GM23338 (cell line): ENCODE data around the gene DCBLD2. TPM values are rescaled to one million over a fixed set of nuclear protein-coding genes. Genes with fewer than 3 reads are reported as not detected.

Experiments
- ATAC-seq: fragments of 200-7000 bp; cut with Tn5 transposase; 3 replicates; pipeline ENCODE4 v1.9.1; 2020
- DNase-seq: peaks from one replicate; pipeline ENCODE4 v3.0.0-alpha.2; 2015; ENCODE audit warnings: low spot score
- H2AFZ ChIP-seq: fragments of 200-600 bp; sonication (generic); 2 replicates; pipeline ENCODE4 v1.8.0; 2016; ENCODE audit warnings: antibody characterized with exemption, mild to moderate bottlenecking, moderate library complexity
- H3F3A ChIP-seq: fragments of 200-600 bp; sonication (generic); replicated peaks from 2 replicates; pipeline ENCODE4 v1.8.0; 2017; ENCODE audit warnings: antibody characterized with exemption, mixed run types, low read depth
- H3K27ac ChIP-seq: fragments of 200-600 bp; sonication (generic); 2 replicates; pipeline ENCODE4 v1.6.1; 2016; ENCODE audit warnings: low read depth
- H3K27me3 ChIP-seq: fragments of 200-600 bp; sonication (generic); 2 replicates; pipeline ENCODE4 v1.8.0; 2016; ENCODE audit warnings: mild to moderate bottlenecking, mixed run types, moderate library complexity; ENCODE audit not compliant: insufficient read depth
- H3K36me3 ChIP-seq: fragments of 200-600 bp; sonication (generic); 2 replicates; pipeline ENCODE4 v1.8.0; 2016; ENCODE audit warnings: mild to moderate bottlenecking; ENCODE audit not compliant: insufficient read depth
- H3K4me1 ChIP-seq: fragments of 200-600 bp; sonication (generic); 2 replicates; pipeline ENCODE4 v1.8.0; 2016; ENCODE audit warnings: mild to moderate bottlenecking, moderate library complexity; ENCODE audit not compliant: insufficient read depth
- H3K4me2 ChIP-seq: fragments of 200-600 bp; sonication (generic); 2 replicates; pipeline ENCODE4 v1.7.1; 2017; ENCODE audit warnings: mixed run types
- H3K4me3 ChIP-seq: fragments of 200-600 bp; sonication (generic); 2 replicates; pipeline ENCODE4 v1.6.1; 2016; ENCODE audit warnings: mixed run types
- H3K79me2 ChIP-seq: fragments of 200-600 bp; sonication (generic); replicated peaks from 2 replicates; pipeline ENCODE4 v1.8.0; 2017; ENCODE audit warnings: mild to moderate bottlenecking; ENCODE audit not compliant: insufficient read depth
- H3K9me2 ChIP-seq: fragments of 200-600 bp; sonication (generic); 2 replicates; pipeline ENCODE4 v1.8.0; 2017; ENCODE audit not compliant: insufficient read depth
- H4K20me1 ChIP-seq: fragments of 200-600 bp; sonication (generic); replicated peaks from 2 replicates; pipeline ENCODE4 v1.8.0; 2017; ENCODE audit warnings: mild to moderate bottlenecking; ENCODE audit not compliant: insufficient read depth
- H3K27ac Mint-ChIP-seq: 2 replicates; pipeline ENCODE4 v1.8.0; 2020; ENCODE audit warnings: inconsistent platforms, mild to moderate bottlenecking, moderate library complexity, mixed read lengths
- H3K27me3 Mint-ChIP-seq: 3 replicates; pipeline ENCODE4 v1.8.0; 2022; ENCODE audit warnings: low read depth, mild to moderate bottlenecking, moderate library complexity, mixed read lengths, inconsistent platforms; ENCODE audit not compliant: insufficient read depth, poor library complexity
- H3K36me3 Mint-ChIP-seq: 3 replicates; pipeline ENCODE4 v1.8.0; 2021; ENCODE audit warnings: low read depth, mild to moderate bottlenecking, inconsistent platforms, moderate library complexity, mixed read lengths
- H3K4me1 Mint-ChIP-seq: 3 replicates; pipeline ENCODE4 v1.8.0; 2020; ENCODE audit warnings: mild to moderate bottlenecking, inconsistent platforms, mixed read lengths
- H3K4me3 Mint-ChIP-seq: 3 replicates; pipeline ENCODE4 v1.8.0; 2021; ENCODE audit warnings: moderate library complexity, mild to moderate bottlenecking, inconsistent platforms, mixed read lengths
- H3K9me3 Mint-ChIP-seq: 3 replicates; pipeline ENCODE4 v1.8.0; 2020; ENCODE audit warnings: moderate library complexity, mild to moderate bottlenecking, inconsistent platforms, mixed read lengths
- CREB1 ChIP-seq: fragments of 250-450 bp; sonication (Bioruptor Pico); IDR thresholded peaks from 2 replicates; pipeline ENCODE4 v1.5.0; 2020; ENCODE audit warnings: low read depth, mild to moderate bottlenecking, moderate library complexity
- CTCF ChIP-seq, 2 experiments: fragments of 200-600 bp in 1 of 2; sonication (generic) in 1 of 2; conservative IDR thresholded peaks; 2 replicates each; pipeline versions ENCODE4 v1.5.1 to v1.6.1; 2016 to 2017; ENCODE audit warnings: antibody characterized with exemption in 2 of 2, low read depth in 2 of 2, mild to moderate bottlenecking in 2 of 2, moderate library complexity in 1 of 2
- EZH2 ChIP-seq: fragments of 200-600 bp; sonication (generic); IDR thresholded peaks from one replicate; pipeline ENCODE4 v1.8.0; 2017; ENCODE audit warnings: antibody characterized with exemption, mild to moderate bottlenecking, low read depth; ENCODE audit not compliant: unreplicated experiment
- JUNB ChIP-seq: IDR thresholded peaks from one replicate; pipeline ENCODE4 v1.6.1; 2016; ENCODE audit warnings: antibody characterized with exemption; ENCODE audit not compliant: unreplicated experiment
- REST ChIP-seq: IDR thresholded peaks from one replicate; pipeline ENCODE4 v1.6.1; 2018; ENCODE audit warnings: antibody characterized with exemption; ENCODE audit not compliant: unreplicated experiment
- ZNF331 ChIP-seq: fragments of 250-450 bp; sonication (Bioruptor Pico); IDR thresholded peaks from 2 replicates; pipeline ENCODE4 v1.5.0; 2020; ENCODE audit warnings: low read depth, mild to moderate bottlenecking, moderate library complexity
- polyA plus RNA-seq: library from polyadenylated mRNA; unstranded; fragments of >200 nt; fragmentation: Nextera tagmentation; extraction: Ambion mirVana; gene quantifications from 2 replicates; pipeline ENCODE4 v1.2.1, GENCODE V29; 2016
- total RNA-seq: library from RNA; depleted of rRNA; stranded (reverse); fragments of >200 nt; shearing (Covaris generic); gene quantifications from 2 replicates; pipeline ENCODE4 v1.2.3, GENCODE V29; 2014

The DCBLD2 gene
- total and polyA plus RNA-seq, 2 experiments from 2014 or later, result 25.9 to 69.7 TPM

GRCh38 chr3:98885851-98886250, 15.6 kb downstream of the DCBLD2 start (continued):
- TF ChIP-seq ZNF331 (CRISPR knock-in tag), result no peak
- TF ChIP-seq CTCF (conservative IDR thresholded peaks at IDR 0.05; ENCODE audit: low read depth in 2 of 2), result no peak
- no peak for TF ChIP-seq REST
- no peak for TF ChIP-seq CREB1

GRCh38 chr3:98884675-98885371, 16.7 kb downstream of the DCBLD2 start:
- peaks cover 25% of the 10 kb centered on the region for H3K36me3 Mint-ChIP-seq
- Histone ChIP-seq H3K4me2 (peak overlapping the region; percentile 65), H3K79me2 (peaks cover 98% of the 10 kb centered on the region), H3K4me3 (no peak overlapping the region), H3K27me3 (no peaks in the 10 kb centered on the region), H3K9me2 (no peaks in the 10 kb centered on the region), H3K36me3 (no peaks in the 10 kb centered on the region), H2AFZ (no peak overlapping the region), H3F3A (no peaks in the 10 kb centered on the region), H4K20me1 (peaks cover 11% of the 10 kb centered on the region), H3K27ac (no peak overlapping the region), H3K4me1 (peaks cover 49% of the 10 kb centered on the region)
- no peaks in the 10 kb centered on the region for H3K9me3 Mint-ChIP-seq
- DNase-seq (no peak), ATAC-seq (no peak)
- peaks cover 44% of the 10 kb centered on the region for H3K4me1 Mint-ChIP-seq
- H3K27me3 Mint-ChIP-seq, result no peaks in the 10 kb centered on the region
- H3K27ac Mint-ChIP-seq, result peak overlapping the region; percentile 77
- H3K4me3 Mint-ChIP-seq, result peak overlapping the region; percentile 38; the same call in 2 of the 3 replicates
- TF ChIP-seq ZNF331 (CRISPR knock-in tag), result no peak
- no peak for TF ChIP-seq CTCF (conservative IDR thresholded peaks at IDR 0.05; ENCODE audit: low read depth in 2 of 2)
- TF ChIP-seq JUNB, result no peak
- no peak for TF ChIP-seq EZH2
- TF ChIP-seq REST, result no peak
